ENCODE measurements around the gene LRRC73. TPM values are rescaled to one million over a fixed set of nuclear protein-coding genes. Genes with fewer than 3 reads are reported as not detected.
"Not testable (repeated sequence)": the region's sequence is repeated elsewhere in the genome, so short reads cannot be mapped to it uniquely, and the experiment has no call there.

LRRC73 gene
- total RNA-seq, 1 donor from 2014 or later: 0.40 TPM

DNA sequence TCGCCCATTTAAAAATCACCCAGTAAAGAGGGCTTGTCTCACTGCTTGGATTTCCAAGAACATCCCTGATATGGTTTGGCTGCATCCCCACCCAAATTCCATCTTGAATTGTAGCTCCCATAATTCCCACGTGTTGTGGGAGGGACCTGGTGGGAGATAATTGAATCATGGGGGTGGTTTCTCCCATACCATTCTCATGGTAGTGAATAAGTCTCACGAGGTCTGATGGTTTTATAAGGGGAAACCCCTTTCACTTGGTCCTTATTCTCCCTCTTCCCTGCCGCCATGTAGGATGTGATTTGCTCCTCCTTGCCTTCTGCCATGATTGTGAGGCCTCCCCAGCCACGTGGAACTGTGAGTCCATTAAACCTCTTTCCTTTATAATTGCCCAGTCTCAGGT is 42.9 kb downstream of the LRRC73 start:
- not testable (repeated sequence) for DNase-seq (ENCODE audit: low spot score); ATAC-seq

DNA sequence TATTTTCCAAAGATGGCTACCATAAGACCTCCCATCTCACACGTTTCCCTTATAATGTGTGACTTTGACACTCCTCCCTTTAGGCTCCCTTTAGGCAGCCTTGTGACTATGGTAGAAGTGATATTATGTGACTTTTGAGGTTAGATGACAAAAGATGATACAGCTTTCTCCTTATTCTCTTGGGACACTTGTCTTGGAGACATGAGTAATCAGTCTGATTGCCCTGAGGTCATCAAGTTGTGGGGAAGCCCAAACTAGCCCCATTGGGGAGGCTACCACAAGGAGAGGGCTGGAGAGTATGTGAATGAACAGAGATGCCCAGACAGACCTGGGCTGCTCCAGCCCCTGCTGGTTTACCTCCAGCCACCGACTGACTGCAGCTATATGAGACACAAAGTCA is 44.2 kb downstream of the LRRC73 start:
- DNase-seq (ENCODE audit: low spot score) (no peak), ATAC-seq (no peak)

DNA sequence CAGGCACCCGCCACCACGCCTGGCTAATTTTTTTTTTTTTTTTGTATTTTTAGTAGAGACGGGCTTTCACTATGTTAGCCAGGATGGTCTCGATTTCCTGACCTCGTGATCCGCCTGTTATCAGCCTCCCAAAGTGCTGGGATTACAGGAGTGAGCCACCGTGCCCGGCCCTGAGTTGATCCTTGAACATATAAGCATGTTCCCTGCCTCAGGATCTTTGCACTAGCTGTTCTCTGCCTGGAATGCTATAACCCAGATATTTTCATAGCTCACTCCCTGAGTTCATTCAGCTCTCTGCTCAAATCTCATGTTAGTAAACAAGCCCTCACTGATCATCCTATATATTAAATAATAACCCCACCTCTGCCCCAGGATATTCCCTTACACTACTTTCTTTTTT is 45.8 kb downstream of the LRRC73 start:
- no peak for ATAC-seq

DNA sequence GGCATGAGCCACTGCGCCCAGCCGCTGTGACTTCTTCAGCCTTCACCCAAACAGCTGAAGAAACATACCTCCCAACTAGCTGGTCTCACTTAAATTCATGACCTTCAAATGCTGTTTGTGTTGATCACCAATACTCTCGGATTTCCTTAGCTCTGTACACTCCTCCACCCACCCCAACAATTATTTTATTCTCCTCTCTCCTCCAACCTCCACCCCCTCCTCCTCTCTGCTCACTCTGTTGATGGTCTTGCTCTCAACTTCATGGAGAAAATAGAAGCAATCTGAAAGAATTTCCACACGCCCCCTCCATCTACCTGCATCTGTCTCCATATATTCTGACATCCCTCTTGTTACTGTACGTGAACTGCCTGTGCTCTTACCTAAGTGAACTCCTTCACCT is 48.2 kb downstream of the LRRC73 start:
- no peak for ATAC-seq

More for the DNA sequence above, 45.8 kb downstream of the LRRC73 start:
- DNase-seq (ENCODE audit: low spot score): no peak

DNA sequence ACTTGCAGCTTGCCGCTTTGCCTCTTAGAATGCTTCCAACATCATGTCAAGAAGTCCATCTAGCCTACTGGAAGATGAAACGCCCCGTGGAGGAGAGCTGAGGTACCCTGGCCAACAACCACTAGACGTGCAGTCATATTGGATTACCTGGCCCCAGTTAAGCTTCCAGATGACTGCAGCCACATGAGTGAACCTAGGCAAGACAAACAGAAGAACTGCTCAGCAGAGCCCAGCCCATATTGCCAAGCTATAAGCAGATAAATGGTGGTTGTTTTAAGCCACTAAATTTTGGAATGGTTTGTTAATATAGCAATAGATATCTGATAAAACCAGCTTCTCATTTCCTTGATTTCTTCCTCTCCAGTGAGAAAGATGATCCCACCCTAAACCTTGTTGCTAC is 50.1 kb downstream of the LRRC73 start:
- ATAC-seq (no peak), DNase-seq (ENCODE audit: low spot score) (no peak)

More for the DNA sequence above, 48.2 kb downstream of the LRRC73 start:
- DNase-seq (ENCODE audit: low spot score): no peak

DNA sequence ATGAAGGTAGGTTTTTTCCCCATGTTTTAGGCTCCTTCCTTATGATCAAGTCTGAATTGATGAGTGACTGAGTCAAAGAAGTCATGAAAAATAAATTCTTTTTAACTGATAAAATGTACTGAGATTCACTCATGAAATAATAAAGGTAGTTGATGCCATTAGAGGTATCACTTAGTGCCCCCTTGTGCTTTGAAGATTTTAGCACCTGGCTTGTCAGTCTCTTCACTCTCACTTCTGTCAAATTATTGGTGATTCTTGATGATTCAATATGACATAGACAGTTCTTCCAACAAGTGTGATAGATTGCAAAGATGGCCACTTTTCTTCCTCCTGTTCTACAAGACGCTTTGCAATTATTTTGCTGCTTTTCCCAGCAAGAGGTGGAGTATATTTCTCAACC is 50.6 kb downstream of the LRRC73 start:
- ATAC-seq (no peak), DNase-seq (ENCODE audit: low spot score) (no peak)

DNA sequence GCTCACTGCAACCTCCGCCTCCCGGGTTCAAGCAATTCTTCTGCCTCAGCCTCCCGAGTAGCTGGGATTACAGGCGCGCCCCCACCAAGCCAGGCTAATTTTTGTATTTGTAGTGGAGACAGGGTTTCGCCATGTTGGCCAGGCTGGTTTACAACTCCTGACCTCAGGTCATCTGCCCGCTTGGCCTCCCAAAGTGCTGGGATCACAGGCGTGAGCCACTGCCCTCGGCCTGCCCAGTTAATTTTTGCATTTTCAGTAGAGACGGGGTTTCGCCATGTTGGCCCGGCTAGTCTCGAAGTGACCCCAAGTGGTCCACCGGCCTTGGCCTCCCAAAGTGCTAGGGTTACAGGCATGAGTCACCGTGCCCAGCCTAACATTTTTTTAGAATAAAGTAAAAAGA is 52.0 kb downstream of the LRRC73 start:
- not testable (repeated sequence) for ATAC-seq

DNA sequence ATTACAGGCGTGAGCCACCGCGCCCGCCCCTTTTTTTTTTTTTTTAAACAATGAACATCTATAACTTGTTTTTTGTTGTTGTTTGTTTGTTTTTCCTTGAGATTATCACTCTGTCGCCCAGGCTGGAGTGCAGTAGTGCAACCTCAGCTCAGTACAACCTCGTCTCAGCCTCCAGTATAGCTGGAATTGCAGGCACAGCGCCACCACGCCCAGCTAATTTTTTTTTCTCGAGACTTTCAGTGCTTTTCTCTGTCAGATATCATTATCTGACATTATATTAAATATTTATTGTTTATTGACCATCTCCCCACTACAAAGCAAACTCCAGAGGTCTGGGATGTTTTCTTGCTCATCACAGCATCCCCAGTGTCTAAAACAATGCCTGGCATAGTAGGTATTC is 52.5 kb downstream of the LRRC73 start:
- ATAC-seq: no peak
- DNase-seq (ENCODE audit: low spot score): no peak

More for the DNA sequence above, 52.0 kb downstream of the LRRC73 start:
- not testable (repeated sequence) for DNase-seq (ENCODE audit: low spot score)

Other genes with a start within 250 kb of the LRRC73 start
- 269 TPM for gene SLC22A7, start 212.1 kb downstream of the LRRC73 start, total RNA-seq
- gene CRIP3, start 201.5 kb downstream of the LRRC73 start, total RNA-seq: 8.4 TPM
- gene ZNF318, start 140.7 kb downstream of the LRRC73 start, total RNA-seq: 9.4 TPM
- 11.9 TPM for gene ABCC10, start 82.8 kb downstream of the LRRC73 start, total RNA-seq
- not detected for gene DLK2, start 54.8 kb downstream of the LRRC73 start, total RNA-seq
- gene TJAP1, start 32.8 kb downstream of the LRRC73 start, total RNA-seq: 14.0 TPM
- gene YIPF3, start 6.6 kb upstream of the LRRC73 start, total RNA-seq: 67.9 TPM
- gene POLR1C, start 6.7 kb upstream of the LRRC73 start, total RNA-seq: 13.3 TPM
- 14.6 TPM for gene XPO5, start 65.7 kb upstream of the LRRC73 start, total RNA-seq
- 7.2 TPM for gene POLH, start 65.8 kb upstream of the LRRC73 start, total RNA-seq
- gene GTPBP2, start 118.9 kb upstream of the LRRC73 start, total RNA-seq: 13.7 TPM
- 9.8 TPM for gene MAD2L1BP, start 125.5 kb upstream of the LRRC73 start, total RNA-seq
- gene RSPH9, start 134.7 kb upstream of the LRRC73 start, total RNA-seq: not detected
- gene MRPS18A, start 177.4 kb upstream of the LRRC73 start, total RNA-seq: 26.6 TPM